H1 (cell line): ENCODE results near the gene CEP250. TPM values are rescaled to one million over a fixed set of nuclear protein-coding genes. Genes with fewer than 3 reads are reported as not detected.

Source experiments
- CTCF ChIA-PET: fragments of 300-600 bp; sonication (Branson Sonifier 250); formaldehyde crosslinking; loops from one replicate; lab custom pipeline; 2021; ENCODE audit not compliant: partially characterized antibody; lab: Charles Lee
- POLR2A ChIA-PET: fragments of 300-600 bp; sonication (Branson Sonifier 250); formaldehyde crosslinking; loops from one replicate; lab custom pipeline; 2021; ENCODE audit warnings: inconsistent platforms; ENCODE audit not compliant: partially characterized antibody; lab: Charles Lee
- DNase-seq, 2 experiments: peaks; one replicate each; pipeline versions ENCODE4 v3.0.0 to v3.0.0-alpha.2; 2010 to 2022; ENCODE audit warnings: low spot score in 2 of 2, low read depth in 1 of 2, mixed read lengths in 1 of 2
- FAIRE-seq: peaks from 2 replicates; lab custom pipeline; 2011; peaks lifted over from hg19 to GRCh38; lab: Jason Lieb, UNC
- H2AFZ ChIP-seq: 2 replicates; pipeline ENCODE4 v1.8.1; 2012; ENCODE audit warnings: low read length, inconsistent platforms
- H2AK5ac ChIP-seq: 2 replicates; pipeline ENCODE4 v1.6.1; 2013; ENCODE audit warnings: low read depth, low read length
- H2BK120ac ChIP-seq: replicated peaks from 2 replicates; pipeline ENCODE3; 2013; ENCODE audit warnings: low read depth, low read length, inconsistent platforms
- H2BK12ac ChIP-seq: 2 replicates; pipeline ENCODE4 v1.6.1; 2013; ENCODE audit warnings: low read depth, low read length
- H2BK15ac ChIP-seq: 2 replicates; pipeline ENCODE4 v1.6.1; 2013; ENCODE audit warnings: low read length
- H2BK20ac ChIP-seq: 2 replicates; pipeline ENCODE4 v1.6.1; 2013; ENCODE audit warnings: low read length
- H2BK5ac ChIP-seq: 2 replicates; pipeline ENCODE4 v1.6.1; 2013; ENCODE audit warnings: low read depth, low read length
- H3K14ac ChIP-seq: 2 replicates; pipeline ENCODE4 v1.6.1; 2013; ENCODE audit warnings: inconsistent platforms; ENCODE audit not compliant: insufficient read length
- H3K18ac ChIP-seq: 2 replicates; pipeline ENCODE4 v1.6.1; 2013; ENCODE audit warnings: low read length; ENCODE audit errors: extremely low read depth
- H3K23ac ChIP-seq: 2 replicates; pipeline ENCODE4 v1.6.1; 2013; ENCODE audit warnings: inconsistent platforms; ENCODE audit not compliant: insufficient read length
- H3K23me2 ChIP-seq: 2 replicates; pipeline ENCODE4 v1.6.1; 2013; ENCODE audit warnings: low read depth, low read length
- H3K27ac ChIP-seq: 2 replicates; pipeline ENCODE4 v1.6.1; 2011; ENCODE audit warnings: low read depth, low read length, inconsistent platforms
- H3K27me3 ChIP-seq, 4 experiments: replicated peaks in 1 of 4; 1 replicate in 1 of 4; 2 replicates in 3 of 4; pipeline versions ENCODE4 v1.6.1 to v1.8.1; 2011 to 2013; ENCODE audit warnings: low read length in 3 of 4, mild to moderate bottlenecking in 3 of 4, inconsistent platforms in 2 of 4, mixed read lengths in 2 of 4, moderate library complexity in 1 of 4; ENCODE audit not compliant: control insufficient read depth in 3 of 4, insufficient read depth in 3 of 4; ENCODE audit errors: extremely low read depth in 1 of 4
- H3K36me3 ChIP-seq, 4 experiments: 2 replicates each; pipeline versions ENCODE4 v1.6.1 to v1.8.1; 2011 to 2013; ENCODE audit warnings: mild to moderate bottlenecking in 4 of 4, low read length in 3 of 4, moderate library complexity in 2 of 4, control low read depth in 1 of 4, inconsistent platforms in 1 of 4; ENCODE audit not compliant: insufficient read depth in 4 of 4, control insufficient read depth in 2 of 4
- H3K4ac ChIP-seq: replicated peaks from 2 replicates; pipeline ENCODE3; 2013; ENCODE audit warnings: low read length, low read depth, mixed read lengths, inconsistent platforms; ENCODE audit not compliant: insufficient read length
- H3K4me1 ChIP-seq, 4 experiments: replicated peaks in 1 of 4; 1 replicate in 1 of 4; 2 replicates in 3 of 4; pipeline versions ENCODE4 v1.6.1 to v1.8.1; 2011 to 2013; ENCODE audit warnings: low read length in 3 of 4, inconsistent platforms in 2 of 4, mixed read lengths in 1 of 4; ENCODE audit not compliant: insufficient read depth in 4 of 4, control insufficient read depth in 3 of 4
- H3K4me2 ChIP-seq, 2 experiments: 2 replicates each; pipeline versions ENCODE4 v1.6.1 to v1.8.1; 2011 to 2013; ENCODE audit warnings: low read depth in 2 of 2, low read length in 2 of 2, control low read depth in 1 of 2, inconsistent platforms in 1 of 2, mild to moderate bottlenecking in 1 of 2; ENCODE audit not compliant: insufficient read depth in 1 of 2
- H3K4me3 ChIP-seq, 4 experiments: fragments of 200-600, 300-600 bp in 1 of 4; sonication (generic), shearing (Covaris generic), sonication (Bioruptor Twin) in 1 of 4; 2 replicates each; pipeline versions ENCODE4 v1.5.1 to v1.8.1; 2011 to 2016; ENCODE audit warnings: low read length in 4 of 4, low read depth in 3 of 4, control low read depth in 2 of 4, inconsistent platforms in 2 of 4, mild to moderate bottlenecking in 2 of 4, mixed read lengths in 1 of 4, moderate library complexity in 1 of 4; ENCODE audit not compliant: insufficient read depth in 2 of 4; ENCODE audit errors: extremely low read depth in 1 of 4
- H3K56ac ChIP-seq: replicated peaks from 2 replicates; pipeline ENCODE3; 2013; ENCODE audit warnings: low read depth, mild to moderate bottlenecking, mixed read lengths, low read length, inconsistent platforms; ENCODE audit not compliant: insufficient read length
- H3K79me1 ChIP-seq: 2 replicates; pipeline ENCODE4 v1.6.1; 2013; ENCODE audit warnings: low read depth, low read length, control low read depth
- H3K79me2 ChIP-seq, 2 experiments: 2 replicates each; pipeline versions ENCODE4 v1.6.1 to v1.8.1; 2012 to 2013; ENCODE audit warnings: low read length in 2 of 2, mild to moderate bottlenecking in 2 of 2, inconsistent platforms in 1 of 2; ENCODE audit not compliant: insufficient read depth in 2 of 2, control insufficient read depth in 1 of 2
- H3K9ac ChIP-seq, 4 experiments: replicated peaks in 1 of 4; 1 replicate in 1 of 4; 2 replicates in 3 of 4; pipeline versions ENCODE4 v1.6.1 to v1.8.1; 2011 to 2013; ENCODE audit warnings: low read depth in 3 of 4, low read length in 3 of 4, control low read depth in 2 of 4, mild to moderate bottlenecking in 2 of 4, moderate library complexity in 2 of 4, inconsistent platforms in 1 of 4; ENCODE audit errors: extremely low read depth in 1 of 4
- H3K9me3 ChIP-seq, 2 experiments: 2 replicates each; pipeline versions ENCODE4 v1.6.1 to v1.8.1; 2012 to 2013; ENCODE audit warnings: mild to moderate bottlenecking in 2 of 2, moderate library complexity in 2 of 2, control low read depth in 1 of 2, inconsistent platforms in 1 of 2, low read depth in 1 of 2, low read length in 1 of 2, mixed read lengths in 1 of 2; ENCODE audit not compliant: insufficient read depth in 2 of 2
- H4K20me1 ChIP-seq, 2 experiments: replicated peaks in 1 of 2; 2 replicates each; pipeline versions ENCODE3 to v1.8.1; 2011 to 2013; ENCODE audit warnings: inconsistent platforms in 2 of 2, low read length in 2 of 2, mild to moderate bottlenecking in 1 of 2; ENCODE audit not compliant: insufficient read depth in 2 of 2, control insufficient read depth in 1 of 2
- H4K5ac ChIP-seq: 2 replicates; pipeline ENCODE4 v1.6.1; 2013; ENCODE audit warnings: low read length, low read depth, mixed read lengths, inconsistent platforms; ENCODE audit not compliant: insufficient read length
- H4K8ac ChIP-seq: 2 replicates; pipeline ENCODE4 v1.8.0; 2013; ENCODE audit warnings: mild to moderate bottlenecking, moderate library complexity, low read length, inconsistent platforms; ENCODE audit not compliant: insufficient read depth; ENCODE audit errors: extremely low read depth
- H4K91ac ChIP-seq: replicated peaks from 2 replicates; pipeline ENCODE3; 2013; ENCODE audit warnings: low read length, mixed read lengths, inconsistent platforms; ENCODE audit not compliant: insufficient read length
- BCL11A ChIP-seq, 2 experiments: IDR thresholded peaks; one replicate each; pipeline ENCODE4 v1.6.1; 2011; ENCODE audit warnings: low read depth in 2 of 2, low read length in 2 of 2, mild to moderate bottlenecking in 2 of 2
- WGBS, 2 experiments: shearing (Covaris generic) in 1 of 2; methylation state at CpG; one replicate each; pipeline versions ENCODE4 v1.1.6 to v1.1.7; 2013 to 2015; ENCODE audit warnings: low lambda C conversion rate in 2 of 2, mixed read lengths in 2 of 2, inconsistent platforms in 1 of 2, low coverage in 1 of 2, missing lambda C conversion rate in 1 of 2; ENCODE audit not compliant: insufficient replicate concordance in 2 of 2, insufficient coverage in 1 of 2, insufficient read length in 1 of 2; ENCODE audit errors: extremely low coverage in 1 of 2, missing lambda C conversion rate in 1 of 2; 5-methylcytosine and 5-hydroxymethylcytosine counted together
- polyA plus RNA-seq, 7 experiments: library from polyadenylated mRNA; depleted of rRNA in 3 of 7; stranded (reverse) in 5 of 7; unstranded in 2 of 7; fragments of >200 nt in 5 of 7; fragments of 200-250 nt in 2 of 7; gene quantifications; 1 replicate in 5 of 7; 2 replicates in 1 of 7; 4 replicates in 1 of 7; pipeline versions ENCODE4 v1.2.1 to v1.2.3, GENCODE V29; 2011 to 2013; ENCODE audit warnings: missing spikeins in 2 of 7, mixed read lengths in 2 of 7
- total RNA-seq: library from RNA; stranded (reverse); fragmentation: NEBNext Ultra II Directional; extraction: Animal tissue kit (Norgen Biotek cat#: 25700); gene quantifications from 2 replicates; pipeline ENCODE4 v1.2.1, GENCODE V29; 2021

CEP250 gene
- total and polyA plus RNA-seq, 2 of the 8 experiments (the other 6 are each of a cell fraction or from before 2014, with no cell fraction given), result 2.6 to 33.7 TPM

DNA sequence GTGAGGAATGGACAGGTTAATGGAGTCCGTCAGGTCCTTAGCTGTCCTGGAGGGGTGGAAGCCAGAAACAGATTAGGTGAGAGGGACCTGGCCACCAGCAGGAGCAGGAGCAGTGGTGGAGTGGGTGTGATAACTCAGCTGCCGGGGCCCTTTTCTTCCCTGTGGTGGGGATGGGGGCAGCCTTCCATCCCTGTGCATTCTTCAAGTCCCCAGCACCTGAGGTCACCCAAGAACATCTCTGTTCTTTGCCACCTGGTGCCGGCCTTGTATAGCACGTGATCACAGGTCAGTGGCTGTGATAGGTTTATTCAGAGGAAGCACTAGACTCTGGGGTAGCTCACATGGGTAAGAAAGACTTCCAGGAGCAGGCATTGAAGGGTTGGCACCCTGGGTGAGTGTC is 103.1 kb downstream of the CEP250 start:
- H3K27me3 ChIP-seq, result no peaks in the 10 kb centered on the region
- no peaks in the 10 kb centered on the region for H3K23me2 ChIP-seq
- peaks cover 2 to 28% (median 8%) of the 10 kb centered on the region in 4 experiments; a peak in 6 of 8 replicates for H3K36me3 ChIP-seq
- 94% methylated on average over 4 of the region's 4 CpGs; no CpG with 5 or more reads in 1 of the 2 experiments for WGBS, 2 experiments
- H4K20me1 ChIP-seq, result peaks cover 0 to 4% of the 10 kb centered on the region in 2 experiments
- no peak overlapping the region for H3K23ac ChIP-seq
- H3K4ac ChIP-seq, result no peak overlapping the region
- no peak overlapping the region for H2BK12ac ChIP-seq
- peaks cover 0 to 4% (median 2%) of the 10 kb centered on the region in 4 experiments; a peak in 4 of 7 replicates for H3K4me1 ChIP-seq
- H3K79me1 ChIP-seq, result 0 out of 2 replicates have a peak, but pooled peaks cover 3% of the 10 kb centered on the region
- no peak overlapping the region for H3K4me3 ChIP-seq
- H2BK15ac ChIP-seq, result no peak overlapping the region
- no peaks in the 10 kb centered on the region for H3K79me2 ChIP-seq
- ChIA-PET POLR2A (interaction anchor here (0.6 to 4.4 kb wide), 10 partner anchors 8 to 1037 kb away, joined by 3 to 18 read pairs (median 4); partner anchors contain the start of genes ERGIC3 and RBM39), CTCF (interaction anchor here (0.7 to 5.7 kb wide), 3 partner anchors 46 to 614 kb away, joined by 3 to 30 read pairs (median 5); no protein-coding TSS in a partner anchor)
- peak overlapping the region; percentile 59; the same call in 1 of the 2 replicates for H4K8ac ChIP-seq
- FAIRE-seq, result no peak
- H2BK120ac ChIP-seq, result no peak overlapping the region
- H4K91ac ChIP-seq, result no peak overlapping the region
- no peak for DNase-seq
- no peak overlapping the region for H3K56ac ChIP-seq
- H4K5ac ChIP-seq, result no peak overlapping the region
- H3K4me2 ChIP-seq, result no peak overlapping the region
- no peak overlapping the region for H3K27ac ChIP-seq
- H2BK5ac ChIP-seq, result no peak overlapping the region
- H2AK5ac ChIP-seq, result no peak overlapping the region
- H3K9ac ChIP-seq, result no peak overlapping the region
- H2BK20ac ChIP-seq, result no peak overlapping the region
- no peak overlapping the region for H3K18ac ChIP-seq
- no peak overlapping the region for H3K14ac ChIP-seq
- no peaks in the 10 kb centered on the region for H3K9me3 ChIP-seq
- no peak overlapping the region for H2AFZ ChIP-seq
- TF ChIP-seq BCL11A (IDR thresholded peaks at IDR 0.05; ENCODE audit: low read depth in 2 of 2, low read length in 2 of 2), result no peak
